ENCODE measurements around the gene R3HDM2. TPM values are rescaled to one million over a fixed set of nuclear protein-coding genes. Genes with fewer than 3 reads are reported as not detected.

R3HDM2 gene
- total RNA-seq, 4 donors from 2014 or later = 31.0 to 51.9 (median 41.6) TPM

- no peak for DNase-seq (ENCODE audit: low spot score in 2 of 2)
- H3K9me3 ChIP-seq = no peaks in the 10 kb centered on the region
- peaks cover 4 to 86% (median 15%) of the 10 kb centered on the region in 3 donors for H3K36me3 ChIP-seq
- H3K27ac ChIP-seq = no peak overlapping the region
- TF ChIP-seq POLR2A (IDR thresholded peaks at IDR 0.05) (no peak), EP300 (IDR thresholded peaks at IDR 0.05) (no peak), CTCF (IDR thresholded peaks at IDR 0.05) (no peak)
- H3K4me3 ChIP-seq = no peak overlapping the region
- no peaks in the 10 kb centered on the region for H3K27me3 ChIP-seq
- H3K4me1 ChIP-seq = peaks cover 0 to 6% (median 0%) of the 10 kb centered on the region in 4 donors
- WGBS, 2 donors = 77 to 88% methylated on average over 3 of the region's 3 CpGs
Measured at GRCh38 chr12:57262126-57262822, 168.6 kb downstream of the R3HDM2 start.

- DNase-seq (ENCODE audit: low spot score in 2 of 2) = no peak
- Histone ChIP-seq H3K36me3 (peaks cover 4 to 86% (median 20%) of the 10 kb centered on the region in 3 donors), H3K4me1 (peaks cover 0 to 6% (median 0%) of the 10 kb centered on the region in 4 donors), H3K9me3 (no peaks in the 10 kb centered on the region), H3K27ac (no peak overlapping the region), H3K27me3 (no peaks in the 10 kb centered on the region), H3K4me3 (no peak overlapping the region)
- 40 to 64% methylated on average over 2 of the region's 2 CpGs for WGBS, 2 donors
- TF ChIP-seq CTCF (IDR thresholded peaks at IDR 0.05) (no peak), POLR2A (IDR thresholded peaks at IDR 0.05) (no peak), EP300 (IDR thresholded peaks at IDR 0.05) (no peak)
Measured at GRCh38 chr12:57261428-57261865, 169.4 kb downstream of the R3HDM2 start.

GRCh38 chr12:57260366-57260765 is 170.5 kb downstream of the R3HDM2 start:
- no peak for DNase-seq (ENCODE audit: low spot score in 2 of 2)
- TF ChIP-seq CTCF (IDR thresholded peaks at IDR 0.05) (no peak), POLR2A (IDR thresholded peaks at IDR 0.05) (no peak), EP300 (IDR thresholded peaks at IDR 0.05) (no peak)
- 81 to 85% methylated on average over 4 of the region's 4 CpGs for WGBS, 2 donors
- H3K27me3 ChIP-seq = no peaks in the 10 kb centered on the region
- no peak overlapping the region for H3K4me3 ChIP-seq
- H3K4me1 ChIP-seq = peaks cover 0 to 6% (median 0%) of the 10 kb centered on the region in 4 donors
- H3K36me3 ChIP-seq = peaks cover 4 to 86% (median 14%) of the 10 kb centered on the region in 3 donors
- H3K27ac ChIP-seq = no peak overlapping the region
- no peaks in the 10 kb centered on the region for H3K9me3 ChIP-seq

GRCh38 chr12:57258977-57259970 is 171.6 kb downstream of the R3HDM2 start:
- H3K9me3 ChIP-seq = no peaks in the 10 kb centered on the region
- H3K27ac ChIP-seq = no peak overlapping the region
- 64 to 70% methylated on average over 6 of the region's 6 CpGs for WGBS, 2 donors

More at GRCh38 chr12:57258977-57259970, 171.6 kb downstream of the R3HDM2 start:
- no peak for DNase-seq (ENCODE audit: low spot score in 2 of 2)
- no peak for TF ChIP-seq EP300 (IDR thresholded peaks at IDR 0.05)
- no peak for TF ChIP-seq CTCF (IDR thresholded peaks at IDR 0.05)
- no peak for TF ChIP-seq POLR2A (IDR thresholded peaks at IDR 0.05)
- peaks cover 0 to 6% (median 0%) of the 10 kb centered on the region in 4 donors for H3K4me1 ChIP-seq
- H3K36me3 ChIP-seq = peaks cover 4 to 90% (median 10%) of the 10 kb centered on the region in 3 donors
- H3K27me3 ChIP-seq = no peaks in the 10 kb centered on the region
- no peak overlapping the region for H3K4me3 ChIP-seq
